ENCODE measurements around the gene RIMS4. TPM values are rescaled to one million over a fixed set of nuclear protein-coding genes. Genes with fewer than 3 reads are reported as not detected.

Gene RIMS4
- total RNA-seq (2014; rRNA removed; shearing (Covaris generic)) = 0.19 TPM in 1 of 2 replicates, not detected in the other

GRCh38 chr20:44810391-44811149 is at the start of gene RIMS4:
RIMS4 (minus strand) TSS chr20:44810546; CDS start chr20:44810271, 275 bp downstream.

GRCh38 chr20:44745598-44746366 is 64.6 kb downstream of the RIMS4 start, which contains the start of gene KCNK15:
KCNK15 (plus strand) TSS chr20:44745865; CDS start chr20:44745911, 46 bp downstream.

DNA sequence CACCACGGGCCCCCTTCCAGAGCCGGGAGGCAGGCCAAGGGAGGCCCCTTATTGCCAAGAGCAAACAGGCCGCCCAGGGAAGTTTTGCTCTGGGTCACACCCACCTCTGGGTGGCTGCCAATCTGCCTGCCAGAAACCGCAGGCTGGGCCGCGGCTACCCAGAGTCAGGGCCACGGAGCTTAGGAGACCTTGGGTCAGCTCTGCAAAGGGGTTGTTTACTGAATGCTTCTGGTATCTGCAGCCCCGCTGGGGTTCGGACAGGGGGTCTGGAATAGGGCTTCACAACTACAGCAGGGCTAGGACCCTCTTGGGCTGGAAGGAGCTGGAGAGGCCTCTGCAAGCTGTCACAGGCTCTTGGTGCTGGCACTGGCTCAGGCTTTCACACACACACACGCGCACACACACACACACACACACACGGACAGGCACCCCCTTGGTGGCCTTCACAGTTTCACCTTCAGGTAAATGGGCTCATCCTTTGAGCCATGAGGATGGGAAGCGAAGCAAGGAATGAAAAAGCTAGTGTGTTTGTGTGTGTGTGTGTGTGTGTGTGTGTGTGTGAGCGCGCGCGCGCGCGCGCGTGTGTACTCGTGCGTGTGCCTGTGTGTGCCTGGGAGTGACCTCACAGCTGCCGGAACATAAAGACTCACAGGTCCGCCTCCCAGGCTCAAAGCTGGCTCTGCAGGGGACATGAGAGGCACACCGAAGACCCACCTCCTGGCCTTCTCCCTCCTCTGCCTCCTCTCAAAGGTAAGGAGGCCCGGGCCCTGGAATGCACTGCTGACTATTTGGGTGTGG is 95.4 kb downstream of the RIMS4 start, which contains the start of gene CCN5:
Gene CCN5, plus strand, starts transcription at position 669 of the 798 bp plus-strand sequence. Its CDS starts 22 bp downstream, at position 691.

Other genes starting within 250 kb of the RIMS4 start
- 43.0 and 44.0 TPM in 2 replicates for gene PKIG, start 228.0 kb downstream of the RIMS4 start, total RNA-seq (2014; rRNA removed; shearing (Covaris generic))
- 9.7 and 12.3 TPM in 2 replicates for gene ADA, start 158.8 kb downstream of the RIMS4 start, total RNA-seq (2014; rRNA removed; shearing (Covaris generic))
- not detected in 2 replicates for gene CCN5, start 95.2 kb downstream of the RIMS4 start, total RNA-seq (2014; rRNA removed; shearing (Covaris generic))
- 0.11 TPM in 1 of 2 replicates, not detected in the other for gene KCNK15, start 64.7 kb downstream of the RIMS4 start, total RNA-seq (2014; rRNA removed; shearing (Covaris generic))
- gene YWHAB, start 75.2 kb upstream of the RIMS4 start, total RNA-seq (2014; rRNA removed; shearing (Covaris generic)) = 69.5 and 71.4 TPM in 2 replicates
- 75.0 and 91.4 TPM in 2 replicates for gene PABPC1L, start 99.5 kb upstream of the RIMS4 start, total RNA-seq (2014; rRNA removed; shearing (Covaris generic))
- gene TOMM34, start 149.9 kb upstream of the RIMS4 start, total RNA-seq (2014; rRNA removed; shearing (Covaris generic)) = 94.4 and 102 TPM in 2 replicates
- 39.5 and 42.0 TPM in 2 replicates for gene STK4, start 156.0 kb upstream of the RIMS4 start, total RNA-seq (2014; rRNA removed; shearing (Covaris generic))